Stimulated activated CD8-positive, alpha-beta memory T cell treated with anti-CD3 and anti-CD28 coated beads, Interleukin-15, amount 100 ng/mL, for 1 hour (primary cell): Measurements from ENCODE around the gene ABI3.
"Not testable (repeated sequence)": the region's sequence is repeated elsewhere in the genome, so short reads cannot be mapped to it uniquely, and the experiment has no call there.

Experiments used
- DNase-seq: peaks from one replicate; pipeline ENCODE4 v3.0.0-alpha.2; 2020; ENCODE audit warnings: low read depth

ABI3 gene, protein sequence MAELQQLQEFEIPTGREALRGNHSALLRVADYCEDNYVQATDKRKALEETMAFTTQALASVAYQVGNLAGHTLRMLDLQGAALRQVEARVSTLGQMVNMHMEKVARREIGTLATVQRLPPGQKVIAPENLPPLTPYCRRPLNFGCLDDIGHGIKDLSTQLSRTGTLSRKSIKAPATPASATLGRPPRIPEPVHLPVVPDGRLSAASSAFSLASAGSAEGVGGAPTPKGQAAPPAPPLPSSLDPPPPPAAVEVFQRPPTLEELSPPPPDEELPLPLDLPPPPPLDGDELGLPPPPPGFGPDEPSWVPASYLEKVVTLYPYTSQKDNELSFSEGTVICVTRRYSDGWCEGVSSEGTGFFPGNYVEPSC

DNA sequence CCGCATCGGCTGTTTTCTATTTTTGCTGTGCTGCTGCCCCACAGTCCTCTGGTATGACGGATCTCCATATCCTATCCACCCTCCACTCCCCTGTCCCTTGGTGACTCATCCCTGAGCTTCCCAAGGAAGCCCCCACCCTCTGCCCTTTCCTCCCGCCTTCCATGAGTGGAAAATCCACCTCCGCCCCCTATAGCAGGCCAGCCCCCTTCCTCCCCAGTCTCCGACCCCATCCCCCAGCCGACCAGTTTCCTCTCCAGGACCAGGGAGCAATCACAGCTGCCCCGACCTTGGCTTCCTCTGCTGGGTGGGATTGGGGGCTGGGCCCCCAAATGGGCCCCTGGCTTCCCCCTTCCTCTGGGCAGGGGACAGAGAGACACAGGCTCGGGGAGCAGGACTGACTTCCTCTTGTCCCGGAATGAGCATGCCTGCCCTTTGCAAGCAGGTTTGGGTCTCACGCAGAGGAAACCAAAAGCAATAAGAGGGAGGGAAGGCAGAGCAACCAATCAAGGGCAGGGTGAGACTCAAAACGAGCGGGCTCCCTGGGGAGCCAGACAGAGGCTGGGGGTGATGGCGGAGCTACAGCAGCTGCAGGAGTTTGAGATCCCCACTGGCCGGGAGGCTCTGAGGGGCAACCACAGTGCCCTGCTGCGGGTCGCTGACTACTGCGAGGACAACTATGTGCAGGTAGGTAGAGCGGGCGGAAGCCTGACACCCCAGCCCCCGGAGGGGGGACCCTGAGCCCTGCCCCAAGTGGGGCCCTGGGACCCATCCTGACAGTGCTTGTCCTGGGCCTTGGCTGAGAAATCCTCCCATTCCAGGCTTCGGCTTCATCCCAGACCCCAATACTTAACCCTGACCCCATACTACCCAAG lies at the start of gene ABI3, which contains the start of gene GNGT2:
Gene ABI3, plus strand, starts transcription at position 550 of the 872 bp plus-strand sequence. Its CDS starts 18 bp downstream, at position 568.
Gene GNGT2, minus strand, starts transcription at position 417 of the 872 bp plus-strand sequence. CDS start 3,152 bp downstream, outside the sequence.
- DNase-seq, result no peak

DNA sequence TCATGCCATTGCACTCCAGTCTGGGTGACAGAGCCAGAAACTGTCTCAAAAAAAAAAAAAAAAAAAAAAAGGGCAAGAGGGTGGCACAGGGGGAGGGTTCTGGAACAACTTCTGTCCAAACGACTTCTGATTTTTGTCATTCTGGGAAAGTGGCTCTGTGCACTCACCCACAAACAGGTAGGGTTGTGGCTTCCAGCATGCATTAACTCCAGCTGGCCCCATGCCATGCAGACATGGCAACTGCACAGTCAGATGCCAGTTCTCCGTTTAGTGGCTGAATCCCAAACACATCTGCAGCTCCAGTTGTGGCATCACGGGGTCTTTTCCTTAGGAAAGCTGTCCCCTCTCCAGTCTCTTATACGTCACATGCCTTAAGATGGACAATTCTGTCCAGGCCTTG lies 47.6 kb upstream of the ABI3 start:
- no peak for DNase-seq

DNA sequence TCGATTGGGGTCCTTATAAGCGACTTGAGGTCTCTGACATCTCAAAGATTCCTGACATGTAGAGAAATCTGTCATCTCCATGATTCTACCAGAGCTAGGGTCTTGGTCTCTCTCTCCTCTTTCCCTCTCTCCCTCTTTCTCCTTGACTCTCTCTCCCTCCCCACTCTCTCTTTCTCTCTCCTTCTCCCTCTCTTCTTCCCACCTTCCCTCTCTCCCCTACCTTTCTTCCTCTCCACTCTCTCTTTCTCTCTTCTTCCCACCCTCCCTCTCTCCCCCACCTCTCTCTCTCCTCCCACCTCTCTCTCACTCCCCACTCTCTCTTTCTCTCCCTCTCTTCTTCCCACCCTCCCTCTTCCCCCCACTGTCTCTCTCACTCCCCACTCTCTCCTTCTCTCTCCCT lies 45.4 kb upstream of the ABI3 start:
- DNase-seq, result no peak

DNA sequence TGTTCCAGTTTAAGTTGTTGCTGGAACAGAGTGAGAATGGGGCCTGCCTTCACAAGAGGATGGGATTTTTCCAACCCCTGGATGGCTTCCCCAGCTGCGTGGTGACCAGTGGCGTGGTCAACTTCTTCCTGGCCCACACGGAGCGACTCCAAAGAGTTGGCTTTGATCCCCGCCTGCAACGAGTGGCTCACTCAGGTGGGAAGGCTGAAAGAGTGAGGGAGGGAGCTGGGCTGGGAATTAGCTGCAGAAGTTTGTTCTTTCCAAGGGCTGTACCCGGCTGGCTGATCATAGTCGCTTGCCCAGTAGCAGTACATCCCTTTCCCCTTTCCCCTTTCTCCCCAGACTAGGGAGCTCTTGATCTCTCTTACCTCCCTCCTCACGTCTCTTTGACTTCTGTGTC lies 41.8 kb upstream of the ABI3 start:
- no peak for DNase-seq

DNA sequence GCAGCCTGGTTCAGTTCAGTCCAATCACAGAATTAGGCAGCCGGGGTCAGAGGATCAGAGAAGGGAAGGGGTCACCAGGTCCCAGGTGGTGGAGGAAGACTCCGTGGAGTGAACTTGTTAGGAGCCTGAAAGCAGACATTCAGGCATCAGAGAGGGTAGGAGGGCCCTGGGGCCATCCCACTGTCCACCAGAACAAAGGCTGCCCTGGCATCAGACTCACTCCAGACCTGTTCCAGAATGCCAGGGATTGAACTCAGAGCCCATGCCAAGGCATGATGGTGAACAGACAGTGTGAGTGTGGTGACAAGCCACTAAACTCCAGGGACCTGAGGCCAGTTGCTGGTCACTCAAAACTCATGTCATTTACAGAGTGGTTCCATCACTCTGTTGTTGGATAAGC lies 40.3 kb upstream of the ABI3 start:
- DNase-seq, result no peak

DNA sequence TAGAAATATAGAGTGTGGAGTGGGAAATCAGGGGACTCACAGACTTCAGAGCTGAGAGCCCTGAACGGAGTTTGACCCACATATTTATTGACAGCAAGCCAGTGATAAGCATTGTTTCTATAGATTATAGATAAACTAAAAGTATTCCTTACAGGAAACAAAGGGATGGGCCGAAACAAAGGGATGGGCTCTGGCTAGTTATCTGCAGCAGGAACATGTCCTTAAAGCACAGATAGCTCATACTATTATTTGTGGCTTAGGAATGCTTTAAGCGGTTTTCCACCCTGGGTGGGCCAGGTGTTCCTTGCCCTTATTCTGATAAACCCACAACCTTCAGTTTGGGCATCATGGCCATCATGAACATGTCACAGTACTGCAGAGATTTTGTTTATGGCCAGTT lies 39.8 kb upstream of the ABI3 start:
- not testable (repeated sequence) for DNase-seq

DNA sequence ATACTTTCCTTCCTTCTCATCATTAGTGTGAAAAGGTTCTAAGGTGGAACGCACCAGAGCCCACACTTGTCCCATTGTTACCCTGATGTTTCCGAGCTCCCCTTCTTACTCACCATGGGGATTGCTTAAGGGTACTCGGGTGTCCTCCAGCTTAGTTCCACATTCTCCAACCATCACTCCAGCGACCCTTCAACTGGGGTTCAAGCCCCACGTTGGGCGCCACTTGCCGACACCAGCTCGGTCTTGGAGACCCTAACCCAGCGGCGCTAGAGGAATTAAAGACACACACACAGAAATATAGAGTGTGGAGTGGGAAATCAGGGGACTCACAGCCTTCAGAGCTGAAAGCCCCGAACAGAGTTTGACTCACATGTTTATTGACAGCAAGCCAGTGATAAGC lies 34.5 kb upstream of the ABI3 start:
- DNase-seq, result not testable (repeated sequence)

DNA sequence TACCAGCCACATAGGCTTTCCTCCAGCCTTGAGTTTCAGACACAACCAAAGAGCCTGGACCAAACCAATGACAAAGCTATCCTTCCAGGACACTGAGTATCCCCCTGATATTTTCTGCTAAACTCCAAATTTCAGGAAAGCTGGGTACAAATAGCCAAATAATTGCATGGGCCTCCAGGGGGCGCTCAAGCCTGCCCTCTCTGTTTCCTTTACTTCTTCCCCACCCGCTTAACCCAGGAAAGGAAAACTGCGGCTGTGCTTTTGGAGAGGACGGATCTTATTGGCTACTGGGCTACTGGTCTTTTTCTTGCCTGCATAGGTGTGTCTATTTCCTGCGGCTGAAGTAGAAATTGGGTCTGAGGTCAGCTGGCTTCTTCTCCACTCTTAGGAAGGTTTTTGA lies 30.2 kb upstream of the ABI3 start:
- DNase-seq, result peak; percentile 59

DNA sequence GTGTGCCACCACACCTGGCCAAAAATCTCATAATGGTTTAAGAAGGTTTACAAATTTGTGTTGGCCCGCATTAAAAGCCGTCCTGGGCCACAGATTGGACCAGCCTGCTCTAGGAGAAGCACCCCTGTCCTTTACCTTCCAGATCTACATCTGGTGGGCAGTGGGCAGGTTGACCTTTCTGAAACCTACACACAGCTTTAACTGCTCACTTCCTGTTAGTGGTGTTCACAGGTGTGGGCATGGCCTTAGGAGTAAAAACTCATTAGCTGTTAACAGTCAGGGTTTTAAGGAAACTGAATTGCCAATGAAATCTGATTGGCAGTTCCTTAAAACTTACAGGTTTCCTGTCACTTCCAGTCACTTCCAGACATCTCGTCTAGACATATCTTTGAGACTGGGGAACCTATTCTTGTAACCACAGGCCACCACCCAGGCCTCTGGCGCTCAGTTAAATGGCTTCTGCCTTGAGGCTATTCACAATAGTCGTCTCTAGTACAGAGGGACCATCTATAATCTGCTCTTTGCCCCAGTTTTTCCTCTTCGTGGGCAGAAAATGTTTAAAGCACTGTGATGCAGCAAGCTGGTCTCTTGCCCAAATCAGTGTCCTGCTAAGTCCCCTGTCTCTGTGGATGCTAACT lies 29.4 kb upstream of the ABI3 start:
- DNase-seq, result no peak

DNA sequence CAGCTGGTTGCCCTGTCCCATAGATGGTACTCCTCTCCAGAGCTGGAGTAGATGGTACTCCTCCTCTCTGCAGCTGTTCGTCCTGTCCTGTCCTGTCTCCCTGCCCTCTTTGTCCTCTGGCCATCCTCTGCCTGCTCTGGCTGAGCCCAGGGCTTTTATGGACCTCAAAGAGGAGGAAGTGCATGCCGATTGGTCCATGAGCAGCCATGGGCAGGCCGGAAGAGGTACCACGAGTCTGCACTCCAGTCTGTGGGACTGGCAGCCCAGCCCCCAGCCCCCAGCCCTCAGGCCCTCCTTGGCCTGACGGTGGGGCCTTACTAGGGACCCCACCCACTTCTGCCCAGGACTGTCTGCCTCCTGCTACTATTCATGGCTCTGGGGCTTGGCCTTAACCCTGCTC lies 27.2 kb upstream of the ABI3 start:
- no peak for DNase-seq

DNA sequence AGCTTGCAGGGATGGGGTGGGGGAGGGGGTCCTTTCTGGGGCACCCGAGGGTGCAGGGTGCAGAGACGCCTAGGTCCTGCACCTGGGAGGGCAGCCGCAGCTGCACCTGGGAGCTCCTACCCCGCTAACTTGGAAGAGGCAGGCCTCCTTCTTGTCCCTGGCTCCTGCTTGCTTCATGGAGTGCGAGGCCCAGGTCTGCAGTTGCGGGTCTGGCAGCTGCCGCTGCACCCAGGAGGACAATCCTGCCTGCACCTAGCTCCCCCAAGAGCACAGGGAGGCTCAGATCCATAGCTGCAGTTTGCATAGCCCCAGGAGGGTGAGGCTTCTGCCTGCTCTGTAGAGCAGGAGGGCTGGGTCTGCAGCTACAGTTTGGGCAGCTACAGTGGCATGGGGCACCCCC lies 26.7 kb upstream of the ABI3 start:
- DNase-seq, result no peak

DNA sequence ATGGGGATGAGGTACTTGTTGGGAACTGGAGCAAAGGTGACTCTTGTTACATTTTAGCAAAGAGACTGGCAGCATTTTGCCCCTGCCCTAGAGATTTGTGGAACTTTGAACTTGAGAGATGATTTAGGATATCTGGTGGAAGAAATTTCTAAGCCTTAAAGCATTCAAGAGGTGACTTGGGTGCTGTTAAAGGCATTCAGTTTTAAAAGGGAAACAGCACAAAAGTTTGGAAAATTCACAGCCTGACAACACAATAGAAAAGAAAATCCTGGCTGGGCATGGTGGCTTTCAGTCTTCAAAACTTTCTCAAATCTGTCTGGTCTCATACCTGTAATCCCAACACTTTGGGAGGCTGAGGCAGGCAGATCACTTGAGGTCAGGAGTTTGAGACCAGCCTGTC lies 26.0 kb upstream of the ABI3 start:
- not testable (repeated sequence) for DNase-seq

DNA sequence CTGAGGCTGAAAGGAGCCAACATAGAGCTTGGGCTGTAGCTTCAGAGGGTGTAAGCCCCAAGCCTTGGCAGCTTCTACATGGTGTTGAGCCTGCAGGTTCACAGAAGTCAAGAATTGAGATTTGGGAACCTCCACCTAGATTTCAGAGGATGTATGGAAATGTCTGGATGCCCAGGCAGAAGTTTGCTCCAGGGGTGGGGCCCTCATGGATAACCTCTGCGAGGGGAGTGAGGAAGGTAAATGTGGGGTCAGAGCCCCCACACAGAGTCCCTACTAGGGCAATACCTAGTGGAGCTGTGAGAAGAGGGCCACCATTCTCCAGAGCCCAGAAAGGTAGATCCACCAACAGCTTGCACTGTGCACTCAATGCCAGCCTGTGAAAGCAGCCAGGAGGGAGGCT lies 25.1 kb upstream of the ABI3 start:
- not testable (repeated sequence) for DNase-seq

DNA sequence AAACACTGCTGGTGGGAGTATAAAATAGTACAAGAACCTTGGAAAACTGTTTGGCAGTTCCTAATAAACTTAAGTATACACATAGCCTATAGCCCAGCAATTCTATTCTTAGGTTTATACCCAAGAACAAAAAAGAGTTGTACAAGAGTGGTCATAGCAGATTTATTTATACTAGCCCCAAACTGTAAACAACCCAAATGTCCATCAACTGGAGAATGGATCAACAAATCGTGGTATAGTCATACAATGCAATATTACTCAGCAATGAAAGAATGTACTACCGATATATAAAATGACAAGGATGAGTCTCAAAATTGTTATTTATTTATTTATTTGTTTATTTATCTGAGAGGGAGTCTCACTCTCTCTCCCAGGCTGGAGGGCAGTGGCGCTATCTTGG lies 23.2 kb upstream of the ABI3 start:
- no peak for DNase-seq

DNA sequence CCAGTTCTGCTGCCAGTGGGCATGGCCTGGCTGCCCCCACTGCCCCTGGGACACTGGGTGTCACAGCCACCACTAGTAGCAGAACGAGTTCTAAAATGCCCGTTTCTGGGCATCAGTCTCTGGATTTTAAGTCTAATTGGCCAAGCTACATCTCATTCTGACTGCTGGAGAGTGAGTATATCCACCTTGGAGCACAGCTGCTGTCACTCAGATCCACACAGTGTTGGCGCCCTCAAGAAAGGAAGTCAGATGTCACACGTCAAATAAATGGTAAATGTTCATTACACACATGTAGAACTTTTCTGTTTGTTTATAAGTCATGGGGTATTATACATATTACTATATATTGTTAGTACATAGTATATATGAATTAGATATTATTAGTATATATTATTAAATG lies 19.6 kb upstream of the ABI3 start:
- DNase-seq, result no peak

DNA sequence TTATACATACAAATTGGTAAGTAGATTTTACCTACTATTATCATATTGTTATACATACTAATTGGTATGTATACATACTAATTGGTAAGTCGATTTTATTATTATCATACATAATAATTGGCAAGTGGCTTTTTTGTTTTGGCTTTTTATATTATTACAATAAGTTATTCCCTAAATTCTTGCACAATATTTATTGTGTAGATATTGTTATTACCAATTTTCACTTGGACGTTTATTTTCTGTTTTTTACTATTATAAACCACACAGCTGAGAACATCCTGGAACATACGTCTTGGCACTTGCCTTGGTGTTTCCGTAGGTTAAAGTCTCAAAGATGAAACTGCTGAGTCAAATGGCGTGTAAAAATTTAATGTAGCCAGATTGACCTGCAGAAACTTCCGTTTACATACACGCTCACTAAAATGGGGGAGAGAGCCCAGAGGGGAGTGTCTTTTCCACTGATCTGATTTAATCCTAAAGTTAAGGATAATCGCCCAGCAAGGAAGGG lies 19.0 kb upstream of the ABI3 start:
- no peak for DNase-seq

DNA sequence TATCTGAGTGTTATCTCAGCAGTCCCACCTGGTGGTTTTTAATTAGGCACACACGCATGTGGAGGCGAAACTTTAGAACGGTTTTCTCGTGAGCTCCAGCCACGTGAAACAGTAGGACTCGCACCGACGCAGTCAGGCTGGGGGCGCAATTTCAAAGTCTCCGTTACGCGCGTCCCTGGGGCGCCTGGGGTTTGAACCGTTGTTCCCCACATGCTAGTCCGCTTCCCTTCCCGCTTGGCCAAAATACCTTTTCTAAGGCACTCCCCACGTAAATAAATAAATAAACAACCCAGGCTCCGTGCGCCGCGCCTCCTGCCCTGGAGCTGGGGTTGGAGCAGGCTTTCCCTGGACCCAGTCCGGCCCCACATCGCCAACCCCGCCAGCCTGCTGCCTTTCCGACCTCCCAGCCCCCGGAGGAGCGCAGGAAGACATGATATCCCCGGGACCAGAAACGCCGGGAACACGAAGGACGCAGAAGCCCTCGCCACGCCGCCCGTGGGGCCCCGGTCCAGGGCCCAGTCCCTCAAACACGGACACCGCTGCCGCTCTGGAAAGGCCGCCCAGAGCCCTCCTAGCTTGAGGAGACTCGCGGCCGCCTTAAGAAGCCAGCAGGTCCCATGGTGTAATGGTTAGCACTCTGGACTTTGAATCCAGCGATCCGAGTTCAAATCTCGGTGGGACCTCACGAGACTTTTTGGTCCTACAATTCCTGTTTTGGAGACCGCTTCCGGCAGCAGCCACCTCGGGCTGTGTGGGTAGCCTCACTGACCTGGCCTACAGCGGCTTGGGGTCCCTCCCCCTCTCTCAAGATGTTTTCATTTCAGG lies 18.4 kb upstream of the ABI3 start:
- DNase-seq, result peak; percentile 92

DNA sequence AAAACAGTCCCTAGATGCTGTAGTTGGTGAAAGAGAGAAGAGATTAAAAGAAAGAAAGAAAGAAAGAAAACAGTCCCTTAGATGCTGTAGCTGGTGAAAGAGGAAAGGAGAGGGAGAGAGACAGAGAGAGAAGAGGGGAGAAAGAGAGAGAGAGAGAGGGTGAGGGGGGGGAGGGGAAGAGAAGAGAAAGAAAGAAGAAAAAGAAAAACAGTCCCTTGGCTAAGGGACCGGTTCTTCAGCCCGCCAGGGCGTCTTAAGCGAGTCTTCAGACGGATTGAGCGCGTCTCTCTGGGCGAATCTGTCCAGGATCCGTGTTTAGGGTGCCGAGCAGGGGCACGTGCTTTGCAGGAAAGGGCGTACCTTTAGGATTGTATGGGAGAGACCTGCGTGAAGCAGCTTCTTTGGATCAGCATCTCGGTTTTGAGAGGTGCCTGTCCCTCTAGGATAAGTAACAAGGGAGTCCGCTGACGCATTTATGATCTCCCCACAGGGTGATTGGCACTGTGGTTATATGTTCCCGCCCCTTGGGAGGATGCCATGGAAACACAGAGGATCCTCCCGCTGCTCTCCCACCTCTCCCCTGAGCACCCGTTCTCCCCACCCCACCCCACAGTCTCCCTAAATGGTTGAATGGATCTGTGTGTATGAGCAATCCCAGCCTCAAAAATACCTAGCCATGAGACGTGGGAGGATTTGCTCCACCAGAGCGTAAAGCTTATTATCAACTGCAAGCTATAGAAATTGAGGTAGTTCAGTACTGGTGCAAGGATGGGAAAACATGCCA lies 16.8 kb upstream of the ABI3 start:
- no peak for DNase-seq

DNA sequence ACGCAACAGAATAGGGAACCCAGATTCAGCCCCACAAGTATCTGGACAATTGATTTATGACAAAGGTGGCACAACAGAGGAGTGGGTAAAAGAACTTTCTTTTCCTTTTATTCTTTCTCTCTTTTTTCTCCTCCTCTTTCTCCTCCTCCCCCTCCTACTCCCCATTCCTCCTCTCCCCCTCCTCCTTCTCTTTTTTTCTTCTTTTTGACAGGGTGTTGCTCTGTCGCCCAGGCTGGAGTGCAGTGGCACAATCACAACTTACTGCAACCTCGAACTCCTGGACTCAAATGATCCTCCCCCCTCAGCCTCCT lies 16.3 kb upstream of the ABI3 start:
- DNase-seq, result no peak

DNA sequence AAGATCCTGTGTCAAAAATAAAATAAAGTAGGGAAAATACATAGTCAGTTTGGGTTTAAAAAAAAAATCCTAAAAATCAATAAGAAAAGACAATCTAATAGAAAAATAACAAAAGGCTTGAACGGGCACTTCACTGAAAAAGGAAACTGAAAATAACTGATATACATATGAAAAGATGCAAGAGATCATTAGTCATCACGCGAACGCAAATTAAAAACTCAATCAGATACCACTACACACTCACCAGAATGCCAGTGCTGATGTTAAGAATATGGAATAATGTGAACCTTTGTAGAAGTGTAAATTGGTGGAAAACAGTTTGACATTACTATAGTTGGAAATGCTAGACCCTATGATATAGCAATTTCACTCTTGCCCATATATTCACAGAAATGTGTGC lies 14.8 kb upstream of the ABI3 start:
- no peak for DNase-seq

DNA sequence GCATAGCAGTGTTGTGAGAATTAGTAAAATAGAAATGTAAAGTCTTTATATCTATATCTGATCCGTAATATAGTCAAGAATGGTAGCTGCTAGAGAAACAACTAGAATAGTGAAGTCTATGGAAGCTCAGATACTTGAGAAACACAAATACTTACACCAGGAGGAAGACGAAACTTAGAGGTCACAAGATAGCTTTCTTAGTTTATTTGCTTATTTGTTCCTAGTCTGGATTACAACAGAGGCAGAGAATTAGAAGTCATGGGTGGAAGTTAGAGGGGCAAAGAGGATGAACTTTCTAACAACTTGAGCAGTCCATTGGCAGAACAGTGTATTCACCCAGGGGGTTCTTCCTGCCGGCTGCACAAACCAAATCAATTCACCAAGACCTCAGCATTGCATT lies 14.0 kb upstream of the ABI3 start:
- no peak for DNase-seq
